Effector memory CD8-positive, alpha-beta T cell (primary cell): ENCODE results near the gene GYPC.
"Not testable (repeated sequence)": the region's sequence is repeated elsewhere in the genome, so short reads cannot be mapped to it uniquely, and the experiment has no call there.

Source experiments
- ATAC-seq: fragments of 150-1000 bp; cut with Tn5 transposase; replicated peaks from 2 replicates; pipeline ENCODE4 v1.10.0; 2021; ENCODE audit warnings: mild to moderate bottlenecking, moderate library complexity
- DNase-seq, 3 experiments: peaks; one replicate each; pipeline ENCODE4 v3.0.0; 2021
- H3K27ac Mint-ChIP-seq, 2 donors: one replicate each; pipeline ENCODE4 v1.8.0; 2022; ENCODE audit warnings: mild to moderate bottlenecking in 2 of 2, mixed read lengths in 2 of 2, moderate library complexity in 2 of 2
- H3K27me3 Mint-ChIP-seq, 2 donors: one replicate each; pipeline ENCODE4 v1.8.0; 2022; ENCODE audit warnings: mixed read lengths in 2 of 2
- H3K36me3 Mint-ChIP-seq: one replicate; pipeline ENCODE4 v1.8.0; 2022; ENCODE audit warnings: mild to moderate bottlenecking, moderate library complexity, mixed read lengths; ENCODE audit not compliant: insufficient read depth
- H3K4me1 Mint-ChIP-seq, 2 donors: one replicate each; pipeline ENCODE4 v1.8.0; 2022; ENCODE audit warnings: low read depth in 2 of 2, mixed read lengths in 2 of 2
- H3K4me3 Mint-ChIP-seq, 2 donors: one replicate each; pipeline ENCODE4 v1.8.0; 2022; ENCODE audit warnings: mild to moderate bottlenecking in 2 of 2, mixed read lengths in 2 of 2, moderate library complexity in 2 of 2
- H3K9me3 Mint-ChIP-seq, 2 donors: one replicate each; pipeline ENCODE4 v1.8.0; 2022; ENCODE audit warnings: mixed read lengths in 2 of 2

Gene GYPC

DNA sequence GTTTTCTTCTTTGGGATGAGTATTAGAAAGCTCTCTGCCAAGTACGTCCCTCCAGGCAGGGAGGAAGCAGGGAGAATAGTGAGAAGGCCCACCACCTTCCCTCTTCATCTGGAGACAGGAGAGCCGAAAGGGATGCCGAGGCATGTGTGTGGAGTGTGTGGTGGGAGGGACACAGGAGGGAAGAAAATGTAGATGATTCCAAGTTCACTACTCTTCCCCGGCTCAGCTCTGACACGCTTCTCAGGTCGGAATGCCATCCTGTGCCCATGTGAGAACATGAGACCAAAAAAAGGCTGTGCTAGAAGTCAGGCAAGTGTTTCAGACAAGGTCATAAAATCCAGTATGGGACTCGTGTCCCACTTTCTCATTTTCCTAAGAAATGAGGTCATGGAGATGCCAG is 47.4 kb downstream of the GYPC start:
- Mint-ChIP-seq H3K4me1 (no peaks in the 10 kb centered on the region), H3K9me3 (no peaks in the 10 kb centered on the region), H3K4me3 (no peak overlapping the region), H3K27ac (peak overlapping the region; percentile 17 to 23), H3K36me3 (no peaks in the 10 kb centered on the region), H3K27me3 (no peaks in the 10 kb centered on the region)
- ATAC-seq = no peak
- no peak for DNase-seq

DNA sequence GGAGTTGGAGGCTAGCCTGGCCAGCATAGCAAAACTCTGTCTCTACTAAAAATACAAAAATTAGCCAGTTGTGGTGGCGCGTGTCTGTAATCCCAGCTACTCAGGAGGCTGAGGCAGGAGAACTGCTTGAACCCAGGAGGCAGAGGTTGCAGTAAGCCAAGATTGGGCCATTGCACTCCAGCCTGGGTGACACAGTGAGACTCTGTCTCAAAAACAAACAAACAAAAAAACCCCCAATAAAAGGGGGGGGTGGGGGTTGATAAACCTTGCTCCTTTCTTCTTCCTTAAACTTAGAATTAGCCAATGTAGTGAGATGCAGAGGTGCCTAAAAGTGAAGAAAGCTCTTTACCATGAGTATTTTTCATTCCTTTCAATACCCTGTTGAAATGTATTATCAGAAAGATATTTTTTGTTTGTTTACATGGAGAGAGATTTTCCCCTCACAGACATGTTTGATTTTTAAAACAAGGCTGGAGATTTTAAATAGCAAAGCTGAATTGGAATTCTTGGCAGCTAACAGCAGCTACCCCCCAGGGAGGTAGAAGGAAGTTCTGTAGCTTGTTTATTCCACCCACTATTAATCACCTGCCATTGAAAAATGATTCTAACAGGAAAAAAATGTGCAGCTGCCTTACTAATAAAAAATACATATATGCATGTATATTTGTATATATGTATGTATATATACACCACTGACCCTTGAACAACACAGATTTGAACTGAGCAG is 48.6 kb downstream of the GYPC start:
- Mint-ChIP-seq H3K4me3 (no peak overlapping the region), H3K27ac (no peak overlapping the region), H3K4me1 (no peaks in the 10 kb centered on the region)

GRCh38 chr2:126707191-126707590 is 51.2 kb downstream of the GYPC start:
- H3K4me1 Mint-ChIP-seq = no peaks in the 10 kb centered on the region
- no peak overlapping the region for H3K27ac Mint-ChIP-seq
- H3K36me3 Mint-ChIP-seq = no peaks in the 10 kb centered on the region
- H3K9me3 Mint-ChIP-seq = no peaks in the 10 kb centered on the region
- no peak for DNase-seq
- H3K4me3 Mint-ChIP-seq = no peak overlapping the region
- H3K27me3 Mint-ChIP-seq = no peaks in the 10 kb centered on the region
- ATAC-seq = no peak

More for the DNA sequence above, 48.6 kb downstream of the GYPC start:
- Mint-ChIP-seq H3K27me3 (no peaks in the 10 kb centered on the region), H3K9me3 (no peaks in the 10 kb centered on the region), H3K36me3 (no peaks in the 10 kb centered on the region)
- no peak for DNase-seq
- no peak for ATAC-seq

DNA sequence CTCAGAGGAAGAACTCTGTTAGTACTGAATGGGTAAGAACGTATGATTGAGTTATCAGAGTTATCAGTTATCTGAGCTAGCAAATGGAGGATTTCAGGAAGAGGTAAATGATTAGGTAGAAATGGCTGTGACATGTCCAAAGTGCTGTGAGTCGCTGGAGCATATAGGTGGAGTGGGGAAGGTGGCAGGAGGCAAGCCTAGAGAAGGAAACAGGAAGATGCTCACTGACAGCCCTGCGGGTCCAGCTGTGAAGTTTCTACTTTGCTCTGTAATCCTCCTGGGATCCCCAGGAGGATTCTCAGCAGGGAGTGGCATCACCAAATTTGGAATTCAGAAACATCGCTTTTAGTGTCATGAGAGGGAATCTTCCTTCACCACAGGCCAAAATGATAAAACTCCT is 52.0 kb downstream of the GYPC start:
- H3K9me3 Mint-ChIP-seq = no peaks in the 10 kb centered on the region
- H3K27me3 Mint-ChIP-seq = no peaks in the 10 kb centered on the region
- no peaks in the 10 kb centered on the region for H3K4me1 Mint-ChIP-seq
- H3K4me3 Mint-ChIP-seq = no peak overlapping the region
- no peak for ATAC-seq
- no peak overlapping the region for H3K27ac Mint-ChIP-seq
- DNase-seq = no peak
- H3K36me3 Mint-ChIP-seq = no peaks in the 10 kb centered on the region

- Mint-ChIP-seq H3K4me3 (no peak overlapping the region), H3K36me3 (no peaks in the 10 kb centered on the region), H3K4me1 (no peaks in the 10 kb centered on the region), H3K27ac (peak overlapping the region in 1 of 2 donors; percentile 36), H3K27me3 (peaks cover 6 to 11% of the 10 kb centered on the region in 2 donors), H3K9me3 (no peaks in the 10 kb centered on the region)
- ATAC-seq = no peak
- DNase-seq = no peak
Observed at GRCh38 chr2:126714191-126714965, 58.4 kb downstream of the GYPC start.

DNA sequence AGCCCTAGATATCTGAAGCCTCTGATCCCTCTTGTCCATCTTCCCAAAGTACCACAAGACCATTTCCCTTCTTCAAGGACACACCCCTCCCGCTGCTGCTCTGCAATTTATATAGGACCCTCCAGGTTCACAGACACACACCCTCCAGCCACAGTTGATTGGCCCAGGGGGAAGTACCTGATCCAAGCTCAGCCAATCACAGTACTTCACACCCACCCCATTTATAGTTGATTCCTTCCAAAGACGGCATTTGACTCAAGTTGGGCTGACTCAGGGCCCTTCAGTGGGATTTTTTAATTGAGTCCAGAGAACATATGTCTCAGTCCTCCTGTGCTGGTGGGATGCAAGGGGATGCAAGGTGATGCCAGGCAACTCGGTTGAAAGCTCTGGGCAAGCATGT is 59.2 kb downstream of the GYPC start:
- no peaks in the 10 kb centered on the region for H3K36me3 Mint-ChIP-seq
- DNase-seq (no peak), ATAC-seq (no peak)
- peaks cover 11% of the 10 kb centered on the region in 2 donors for H3K27me3 Mint-ChIP-seq
- peak overlapping the region in 1 of 2 donors; percentile 36 for H3K27ac Mint-ChIP-seq
- H3K9me3 Mint-ChIP-seq = no peaks in the 10 kb centered on the region
- H3K4me1 Mint-ChIP-seq = no peaks in the 10 kb centered on the region
- H3K4me3 Mint-ChIP-seq = no peak overlapping the region

DNA sequence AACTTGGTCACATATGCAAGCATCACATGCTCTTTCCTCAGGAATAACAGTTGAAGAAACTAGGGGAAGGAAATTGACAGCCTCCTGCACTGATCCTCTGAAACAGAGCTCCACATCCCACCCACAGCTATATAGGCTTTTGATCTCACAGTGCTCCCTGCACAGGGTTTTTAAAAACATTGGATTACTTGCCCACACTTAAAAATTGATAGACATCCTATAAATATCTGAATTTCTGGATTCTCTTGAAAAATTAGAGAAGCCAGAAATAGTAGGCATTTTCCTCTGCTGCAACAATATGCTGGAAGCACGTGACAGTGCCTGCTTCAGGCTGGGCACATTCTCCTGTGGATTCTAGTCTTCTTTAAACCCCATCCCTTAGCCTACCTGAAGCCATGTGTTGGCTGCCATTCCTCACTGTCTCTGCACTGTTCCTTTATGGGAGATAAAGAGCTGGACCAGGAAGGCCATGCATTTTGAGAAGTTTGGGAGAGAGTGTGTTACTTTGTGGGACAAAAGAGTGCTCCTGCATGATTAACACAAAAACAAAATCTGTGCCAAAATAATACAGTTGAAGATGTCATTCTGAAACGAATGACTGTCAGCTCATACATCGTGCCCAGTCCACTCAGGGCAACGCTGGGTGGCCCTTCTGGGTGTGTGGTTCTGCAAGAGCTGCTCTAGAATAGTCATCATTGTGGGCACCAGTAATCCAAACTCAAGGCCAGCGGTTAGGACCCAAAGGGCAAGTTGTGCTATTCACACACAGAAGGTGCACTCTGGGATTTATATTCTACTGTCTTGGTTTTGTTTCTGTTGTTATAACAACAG is 59.8 kb downstream of the GYPC start:
- ATAC-seq = no peak
- Mint-ChIP-seq H3K36me3 (no peaks in the 10 kb centered on the region), H3K4me3 (no peak overlapping the region), H3K9me3 (no peaks in the 10 kb centered on the region), H3K27me3 (peaks cover 11 to 12% of the 10 kb centered on the region in 2 donors), H3K27ac (no peak overlapping the region), H3K4me1 (no peaks in the 10 kb centered on the region)
- no peak for DNase-seq

DNA sequence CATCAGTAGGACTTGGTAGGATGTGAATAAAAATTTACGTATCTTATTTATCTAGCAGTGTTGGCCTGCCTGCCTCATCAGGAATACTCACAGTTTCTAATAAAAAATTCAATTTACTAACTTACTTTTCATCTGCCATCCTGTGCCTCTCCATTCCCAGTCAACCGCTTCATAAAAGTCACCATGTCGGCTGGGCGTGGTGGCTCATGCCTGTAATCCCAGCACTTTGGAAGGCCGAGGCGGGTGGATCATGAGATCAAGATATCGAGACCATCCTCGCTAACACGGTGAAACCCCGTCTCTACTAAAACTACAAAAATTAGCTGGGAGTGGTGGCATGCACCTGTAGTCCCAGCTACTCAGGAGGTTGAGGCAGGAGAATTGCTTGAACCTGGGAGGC is 61.3 kb downstream of the GYPC start:
- H3K27me3 Mint-ChIP-seq = peaks cover 16 to 21% of the 10 kb centered on the region in 2 donors
- not testable (repeated sequence) for H3K4me1 Mint-ChIP-seq, DNase-seq, H3K4me3 Mint-ChIP-seq, ATAC-seq, H3K36me3 Mint-ChIP-seq, H3K27ac Mint-ChIP-seq, H3K9me3 Mint-ChIP-seq

- no peak overlapping the region for H3K27ac Mint-ChIP-seq
- DNase-seq = no peak
- no peaks in the 10 kb centered on the region for H3K9me3 Mint-ChIP-seq
- no peaks in the 10 kb centered on the region for H3K36me3 Mint-ChIP-seq
- H3K27me3 Mint-ChIP-seq = peaks cover 16 to 28% of the 10 kb centered on the region in 2 donors
- H3K4me1 Mint-ChIP-seq = peaks cover 0 to 1% of the 10 kb centered on the region in 2 donors
- ATAC-seq = no peak
- H3K4me3 Mint-ChIP-seq = no peak overlapping the region
Observed at GRCh38 chr2:126717928-126718327, 62.0 kb downstream of the GYPC start.

DNA sequence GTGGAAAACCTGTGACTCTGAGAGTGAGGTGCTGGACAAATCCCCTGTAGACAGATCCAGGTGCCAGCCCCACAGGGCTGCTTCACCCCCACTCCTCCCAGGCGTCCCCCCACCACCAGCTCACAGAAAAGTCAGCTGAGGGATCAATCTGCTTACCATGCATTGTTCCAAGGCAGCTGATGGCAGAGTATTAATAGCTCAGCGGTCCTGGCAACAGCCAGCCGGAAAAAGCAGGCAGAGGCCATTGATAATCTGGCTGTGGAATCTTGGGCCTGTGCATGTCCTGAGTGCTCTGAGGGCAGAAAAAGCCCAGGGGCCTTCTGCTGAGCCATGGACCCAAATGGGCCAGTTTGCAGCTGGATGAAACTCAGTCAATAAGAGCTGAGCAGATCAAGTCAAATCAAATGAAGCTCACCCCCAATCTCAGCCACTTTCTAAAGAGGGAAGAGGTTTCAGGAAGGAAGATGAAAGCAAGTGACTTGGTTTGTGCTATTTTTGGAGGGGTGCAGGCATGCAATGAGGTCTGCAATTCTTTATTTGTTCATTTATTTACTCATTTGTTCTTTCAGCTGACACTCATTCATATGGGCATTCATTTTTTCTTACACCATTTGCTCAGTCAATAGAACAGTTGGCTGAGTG is 63.4 kb downstream of the GYPC start:
- DNase-seq (no peak), ATAC-seq (no peak)
- no peak overlapping the region for H3K27ac Mint-ChIP-seq
- peaks cover 0 to 1% of the 10 kb centered on the region in 2 donors for H3K4me1 Mint-ChIP-seq
- peaks cover 0 to 2% of the 10 kb centered on the region in 2 donors for H3K9me3 Mint-ChIP-seq
- H3K4me3 Mint-ChIP-seq = no peak overlapping the region
- H3K27me3 Mint-ChIP-seq = peaks cover 28 to 32% of the 10 kb centered on the region in 2 donors
- H3K36me3 Mint-ChIP-seq = no peaks in the 10 kb centered on the region

DNA sequence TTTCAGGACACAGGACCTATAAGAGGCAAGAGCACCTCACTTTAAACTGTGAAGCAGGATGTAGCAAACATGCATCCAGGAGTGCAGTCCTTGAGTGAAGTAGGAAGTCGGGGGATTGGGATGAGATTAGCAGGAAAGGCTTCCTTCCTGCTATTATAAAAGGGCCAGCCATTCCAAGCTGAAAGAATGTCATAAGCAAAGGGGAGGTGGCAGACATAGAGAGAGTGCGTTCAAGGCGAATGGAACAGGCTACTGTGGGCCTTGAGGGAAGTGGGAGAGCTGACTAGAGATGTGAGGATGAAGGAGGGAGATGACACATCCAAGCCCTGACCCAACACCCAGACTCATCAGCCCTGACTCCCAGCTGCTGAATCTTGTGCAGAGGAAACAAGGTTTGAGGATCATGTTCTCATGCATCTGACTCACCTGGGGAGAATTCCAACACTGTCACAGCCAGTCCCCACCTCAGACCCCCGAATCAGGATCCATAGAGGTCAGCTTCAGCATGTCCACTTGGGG is 63.9 kb downstream of the GYPC start:
- Mint-ChIP-seq H3K27me3 (peaks cover 29 to 32% of the 10 kb centered on the region in 2 donors), H3K27ac (no peak overlapping the region), H3K4me1 (peaks cover 0 to 1% of the 10 kb centered on the region in 2 donors), H3K36me3 (no peaks in the 10 kb centered on the region), H3K4me3 (no peak overlapping the region), H3K9me3 (peaks cover 1 to 2% of the 10 kb centered on the region in 2 donors)
- DNase-seq (no peak), ATAC-seq (no peak)

DNA sequence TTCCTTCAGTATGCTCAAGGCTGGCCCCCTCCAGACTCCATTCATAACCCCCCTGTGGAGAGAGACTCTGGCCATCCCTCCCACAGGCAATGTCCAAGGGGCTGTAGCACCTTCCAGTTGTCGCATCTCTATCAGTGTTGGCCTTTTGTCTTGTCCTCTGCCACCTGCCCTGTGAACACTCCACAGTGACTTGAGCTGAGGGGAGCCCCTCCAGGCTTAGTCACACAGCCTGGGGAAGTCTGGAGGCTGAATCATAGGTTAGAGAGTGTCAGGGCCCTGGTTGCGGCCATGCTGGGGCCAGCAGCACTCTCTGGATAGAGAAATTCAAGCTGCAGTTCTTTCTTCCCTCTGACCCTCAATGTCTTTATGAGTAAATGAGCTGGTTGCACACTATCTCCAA is 64.7 kb downstream of the GYPC start:
- Mint-ChIP-seq H3K4me3 (no peak overlapping the region), H3K4me1 (peaks cover 0 to 1% of the 10 kb centered on the region in 2 donors), H3K9me3 (peaks cover 4 to 7% of the 10 kb centered on the region in 2 donors), H3K27me3 (peaks cover 32 to 35% of the 10 kb centered on the region in 2 donors), H3K36me3 (no peaks in the 10 kb centered on the region), H3K27ac (no peak overlapping the region)
- ATAC-seq (no peak), DNase-seq (no peak)

DNA sequence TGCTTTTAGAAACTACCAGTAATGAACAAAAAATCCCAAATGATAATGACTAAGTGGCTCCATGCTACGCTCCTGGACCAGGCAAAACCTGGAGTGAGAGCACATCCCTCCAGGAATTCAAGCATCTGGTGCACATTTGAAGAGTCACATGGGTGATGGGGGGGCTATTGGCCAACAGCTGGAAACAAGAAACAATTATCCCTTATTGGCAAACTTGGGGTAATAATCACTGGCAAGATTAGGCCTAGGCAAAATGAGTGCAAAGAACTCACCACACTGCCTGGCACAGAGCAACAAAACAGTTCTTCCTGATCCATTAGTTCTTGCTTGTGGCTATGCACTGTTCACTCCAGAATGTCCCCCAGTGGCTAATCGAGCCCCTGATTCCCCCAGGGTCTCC is 66.1 kb downstream of the GYPC start:
- Mint-ChIP-seq H3K27me3 (peaks cover 32 to 39% of the 10 kb centered on the region in 2 donors), H3K9me3 (peaks cover 4 to 7% of the 10 kb centered on the region in 2 donors), H3K27ac (no peak overlapping the region), H3K36me3 (no peaks in the 10 kb centered on the region), H3K4me1 (peaks cover 0 to 1% of the 10 kb centered on the region in 2 donors), H3K4me3 (no peak overlapping the region)
- ATAC-seq (no peak), DNase-seq (no peak)
